22Rv1 (cell line): ENCODE results near the gene CDH2.

Experiments used
- CTCF ChIP-seq: fragments of 450-650 bp; IDR thresholded peaks from 2 replicates; pipeline ENCODE4 v1.5.1; 2017; ENCODE audit warnings: mild to moderate bottlenecking
- ZFX ChIP-seq: fragments of 450-650 bp; IDR thresholded peaks from 2 replicates; pipeline ENCODE4 v1.6.1; 2017; ENCODE audit warnings: antibody characterized with exemption, borderline replicate concordance

- TF ChIP-seq CTCF, result no peak
- no peak for TF ChIP-seq ZFX
Measured at GRCh38 chr18:28032177-28032576, 144.8 kb downstream of the CDH2 start.
